GM21737 (cell line): ENCODE data around the gene GDPD2.
"Not testable (repeated sequence)": the region's sequence is repeated elsewhere in the genome, so short reads cannot be mapped to it uniquely, and the experiment has no call there.

Experiments used
- ATAC-seq: cut with Tn5 transposase; IDR thresholded peaks from one replicate; pipeline ENCODE4 v1.9.1; 2021; ENCODE audit warnings: mild to moderate bottlenecking, moderate library complexity; ENCODE audit not compliant: unreplicated experiment

GDPD2 gene

GRCh38 chrX:70422851-70423341 lies at the start of gene GDPD2:
Gene GDPD2 (plus strand): TSS chrX:70423314. CDS start chrX:70424985, 1,671 bp downstream.
- no peak for ATAC-seq

- no peak for ATAC-seq
These were observed 36.9 kb upstream of the GDPD2 start for GRCh38 chrX:70386235-70386634.

- no peak for ATAC-seq
These were observed 24.2 kb upstream of the GDPD2 start for GRCh38 chrX:70398899-70399298.

- ATAC-seq: not testable (repeated sequence)
These were observed 22.9 kb upstream of the GDPD2 start for GRCh38 chrX:70400181-70400580.

GRCh38 chrX:70402721-70403120 lies 20.4 kb upstream of the GDPD2 start:
- ATAC-seq: no peak

GRCh38 chrX:70405003-70405402 lies 18.1 kb upstream of the GDPD2 start:
- no peak for ATAC-seq

GRCh38 chrX:70410921-70411320 lies 12.2 kb upstream of the GDPD2 start:
- ATAC-seq: no peak

- no peak for ATAC-seq
These were observed 11.6 kb upstream of the GDPD2 start for GRCh38 chrX:70411475-70411874.

- no peak for ATAC-seq
These were observed 1.5 kb upstream of the GDPD2 start for GRCh38 chrX:70421618-70422017.

GRCh38 chrX:70423936-70424675 lies 992 bp downstream of the GDPD2 start:
- no peak for ATAC-seq

GRCh38 chrX:70424801-70425200 lies 1.7 kb downstream of the GDPD2 start:
- no peak for ATAC-seq

GRCh38 chrX:70426286-70427278 lies 3.5 kb downstream of the GDPD2 start:
- no peak for ATAC-seq

- no peak for ATAC-seq
These were observed 4.3 kb downstream of the GDPD2 start for GRCh38 chrX:70427365-70427764.

- no peak for ATAC-seq
These were observed 6.6 kb downstream of the GDPD2 start for GRCh38 chrX:70429759-70430158.

GRCh38 chrX:70432936-70433847 lies 10.1 kb downstream of the GDPD2 start:
- ATAC-seq: no peak

GRCh38 chrX:70433848-70434351 lies 10.8 kb downstream of the GDPD2 start:
- ATAC-seq: peak; percentile 60

- peak; percentile 69 for ATAC-seq
These were observed 11.3 kb downstream of the GDPD2 start for GRCh38 chrX:70434352-70434866.

GRCh38 chrX:70434914-70435586 lies 11.9 kb downstream of the GDPD2 start:
- no peak for ATAC-seq

GRCh38 chrX:70436343-70436742 lies 13.2 kb downstream of the GDPD2 start:
- no peak for ATAC-seq

- no peak for ATAC-seq
These were observed 13.9 kb downstream of the GDPD2 start for GRCh38 chrX:70437011-70437410.
